NOMO-1 (cell line): ENCODE data around the gene MAPK6.
"Not testable (repeated sequence)": the region's sequence is repeated elsewhere in the genome, so short reads cannot be mapped to it uniquely, and the experiment has no call there.

Experiments
- DNase-seq, 2 experiments: peaks; one replicate each; lab custom pipeline; 2025; ENCODE audit not compliant: unreplicated experiment in 2 of 2; lab: John Stamatoyannopoulos, UW

MAPK6 gene

DNA sequence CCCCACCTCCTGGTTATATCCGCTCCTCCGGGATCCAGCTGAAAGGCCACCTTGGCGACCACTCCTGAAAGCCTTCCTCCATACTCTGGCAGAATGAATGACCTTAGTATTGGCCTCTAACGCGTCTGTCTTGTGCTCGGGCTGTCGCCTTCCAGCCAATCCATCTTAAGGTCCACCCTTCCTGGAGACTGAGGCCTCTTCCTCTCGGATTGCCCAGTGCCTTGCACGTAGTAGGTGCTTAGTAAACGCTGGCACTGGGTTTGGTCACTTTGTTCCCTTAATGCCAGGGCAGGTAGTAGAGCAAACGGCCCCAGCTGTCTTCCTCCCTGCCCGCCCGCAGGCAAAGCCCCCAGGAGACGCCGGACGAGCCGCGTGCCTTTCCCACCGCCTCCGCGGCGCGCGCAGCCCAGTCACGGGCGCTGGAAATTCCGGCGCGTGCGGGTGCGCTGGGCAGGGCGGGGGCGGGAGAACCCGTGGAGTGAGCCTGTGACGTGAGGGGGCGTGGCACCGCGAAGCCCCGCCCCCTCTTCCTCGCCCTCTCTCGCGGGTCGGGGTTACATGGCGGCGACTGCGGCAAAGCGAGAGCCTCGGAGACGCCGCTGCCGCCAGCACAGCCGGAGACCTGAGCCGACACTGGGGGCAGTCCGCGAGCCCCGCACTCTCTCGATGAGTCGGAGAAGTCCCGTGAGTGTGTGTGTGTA, at the start of gene MAPK6:
TSS of gene MAPK6 (plus strand) at position 527 of the 701 bp plus-strand sequence. CDS start 27,242 bp downstream, outside the sequence.
- peak; percentile 87 to 92 for DNase-seq

DNA sequence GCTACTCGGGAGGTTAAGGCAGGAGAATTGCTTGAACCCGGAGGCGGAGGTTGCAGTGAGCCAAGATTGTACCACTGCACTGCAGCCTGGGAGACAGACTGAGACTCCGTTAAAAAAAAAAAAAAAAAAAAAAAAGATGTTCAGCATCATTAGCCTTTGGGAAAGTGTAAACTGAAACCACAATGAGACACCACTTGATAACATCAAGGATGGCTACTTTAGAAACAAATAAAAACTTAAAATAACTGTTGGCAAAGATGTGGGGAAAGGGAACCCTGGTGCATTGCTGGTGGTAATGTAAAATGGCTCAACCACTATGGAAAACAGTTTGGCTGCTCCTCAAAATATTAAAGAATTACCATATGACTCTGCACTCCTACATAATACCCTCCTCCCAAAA, 49.3 kb upstream of the MAPK6 start:
- DNase-seq: peak in 1 of 2 experiments; percentile 4

DNA sequence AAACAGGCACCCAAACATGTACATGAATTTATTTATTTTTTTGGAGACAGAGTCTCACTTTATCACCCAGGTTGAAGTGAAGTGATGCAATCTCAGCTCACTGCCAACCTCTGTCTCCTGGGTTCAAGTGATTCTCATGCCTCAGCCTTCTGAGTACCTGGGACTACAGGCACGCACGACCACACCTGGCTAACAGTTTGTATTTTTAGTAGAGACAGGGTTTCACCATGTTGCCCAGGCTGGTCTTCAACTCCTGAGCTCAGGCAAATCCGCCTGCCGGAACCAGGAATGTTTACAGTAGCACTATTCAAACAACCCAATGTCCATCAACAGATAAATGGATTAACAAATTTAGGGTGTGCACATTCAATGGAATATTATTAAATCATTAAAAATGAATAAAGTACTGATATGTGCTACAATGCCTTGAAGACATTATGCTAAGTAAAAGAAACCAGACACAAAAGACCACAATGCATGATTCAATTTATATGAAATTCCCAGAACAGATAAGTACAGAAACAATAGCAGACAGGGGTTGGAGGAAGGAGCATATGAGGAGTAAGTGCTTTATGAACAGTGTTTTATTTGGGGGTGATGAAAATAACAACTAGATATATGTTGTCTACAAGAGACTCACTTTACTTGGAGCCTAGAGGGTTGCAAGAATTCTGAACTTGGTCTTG, 48.7 kb upstream of the MAPK6 start:
- no peak for DNase-seq

DNA sequence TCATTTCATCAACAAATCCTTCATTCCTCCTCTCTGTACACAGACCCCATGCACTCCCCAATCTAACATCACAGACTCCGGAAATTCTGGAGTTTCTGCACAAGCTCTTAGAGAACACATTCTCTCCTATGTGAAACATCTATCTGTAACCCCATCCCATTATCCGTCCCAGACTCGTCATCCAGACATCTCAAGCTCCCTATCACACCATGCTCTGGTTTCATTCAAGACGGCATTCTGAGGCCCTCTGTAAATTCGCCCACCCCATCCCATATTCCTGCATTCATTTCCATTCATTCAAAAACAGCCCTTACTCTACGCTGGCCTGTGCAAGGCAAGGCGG, 48.0 kb upstream of the MAPK6 start:
- DNase-seq: peak in 1 of 2 experiments; percentile 41

DNA sequence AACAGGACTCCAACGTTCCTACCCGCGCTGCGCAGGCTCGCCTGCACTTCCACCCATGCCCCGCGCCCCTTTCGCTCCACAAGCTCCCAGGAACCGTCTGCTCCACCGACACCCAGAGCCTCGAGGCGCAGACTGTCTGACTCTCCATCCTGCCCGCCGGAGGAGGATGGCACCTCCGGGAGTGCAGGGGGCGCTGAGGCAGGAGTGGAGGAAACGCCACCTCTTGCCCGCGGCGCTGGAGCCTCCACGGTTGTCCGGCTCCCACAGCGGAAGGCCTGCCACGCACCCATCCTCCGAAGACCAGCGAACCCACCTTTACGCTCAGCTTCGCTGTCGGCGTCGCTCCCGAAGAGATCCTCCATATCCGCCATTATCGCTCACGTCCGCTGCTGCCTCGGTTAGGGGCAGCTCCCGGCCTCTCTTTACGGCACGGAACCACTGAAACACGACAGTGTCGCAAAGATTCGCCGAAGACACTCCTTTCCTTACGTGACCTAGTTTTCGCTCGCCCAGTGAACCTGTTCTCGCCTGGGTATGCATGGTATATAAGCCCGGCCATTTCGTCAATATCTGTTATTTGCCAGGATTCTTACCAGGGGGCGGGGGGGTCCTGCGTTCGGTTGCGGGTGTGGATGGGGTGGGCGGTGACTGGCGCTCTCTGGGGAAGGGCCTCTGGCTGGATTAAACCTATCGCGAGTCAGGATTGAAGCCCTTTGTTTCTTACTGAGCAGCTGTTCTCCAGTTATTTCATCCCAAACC, 47.5 kb upstream of the MAPK6 start, which contains the start of gene LEO1:
TSS of gene LEO1 (minus strand) at position 404 of the 759 bp plus-strand sequence. CDS start at position 371, 33 bp downstream.
- peak; percentile 95 for DNase-seq

DNA sequence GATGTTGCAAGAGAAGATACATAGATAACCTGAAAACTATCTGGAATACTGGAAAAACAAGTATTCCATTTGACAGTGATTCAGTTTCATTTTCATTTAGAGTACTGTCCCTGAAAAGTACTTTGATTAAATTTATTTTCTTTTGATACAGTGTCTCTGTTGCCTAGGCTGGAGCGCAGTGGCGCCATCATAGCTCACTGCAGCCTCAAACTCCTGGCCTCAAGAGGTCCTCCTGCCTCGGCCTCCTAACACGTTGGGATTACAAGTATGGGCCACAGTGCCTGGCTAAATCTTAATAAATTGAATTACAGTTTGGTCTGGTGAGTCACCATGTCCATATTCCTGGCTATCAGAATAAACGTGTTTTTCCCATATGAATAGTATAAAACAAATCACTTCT, 45.8 kb upstream of the MAPK6 start:
- DNase-seq: no peak

DNA sequence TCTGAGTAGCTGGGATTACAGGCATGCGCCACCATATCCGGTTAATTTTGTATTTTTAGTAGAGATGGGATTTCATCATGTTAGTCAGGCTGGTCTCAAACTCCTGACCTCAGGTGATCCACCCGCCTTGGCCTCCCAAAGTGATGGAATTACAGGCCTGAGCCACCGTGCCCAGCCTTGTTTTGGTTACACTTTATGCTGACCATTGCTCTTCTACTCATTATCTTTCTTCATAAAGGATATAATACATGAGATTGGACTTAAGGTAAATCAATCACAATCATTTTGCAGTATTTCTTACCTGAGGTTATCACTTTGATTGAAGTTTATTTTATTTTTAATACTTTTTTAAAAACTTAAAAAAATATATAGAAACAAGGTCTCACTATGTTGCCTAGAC, 45.2 kb upstream of the MAPK6 start:
- DNase-seq: no peak

DNA sequence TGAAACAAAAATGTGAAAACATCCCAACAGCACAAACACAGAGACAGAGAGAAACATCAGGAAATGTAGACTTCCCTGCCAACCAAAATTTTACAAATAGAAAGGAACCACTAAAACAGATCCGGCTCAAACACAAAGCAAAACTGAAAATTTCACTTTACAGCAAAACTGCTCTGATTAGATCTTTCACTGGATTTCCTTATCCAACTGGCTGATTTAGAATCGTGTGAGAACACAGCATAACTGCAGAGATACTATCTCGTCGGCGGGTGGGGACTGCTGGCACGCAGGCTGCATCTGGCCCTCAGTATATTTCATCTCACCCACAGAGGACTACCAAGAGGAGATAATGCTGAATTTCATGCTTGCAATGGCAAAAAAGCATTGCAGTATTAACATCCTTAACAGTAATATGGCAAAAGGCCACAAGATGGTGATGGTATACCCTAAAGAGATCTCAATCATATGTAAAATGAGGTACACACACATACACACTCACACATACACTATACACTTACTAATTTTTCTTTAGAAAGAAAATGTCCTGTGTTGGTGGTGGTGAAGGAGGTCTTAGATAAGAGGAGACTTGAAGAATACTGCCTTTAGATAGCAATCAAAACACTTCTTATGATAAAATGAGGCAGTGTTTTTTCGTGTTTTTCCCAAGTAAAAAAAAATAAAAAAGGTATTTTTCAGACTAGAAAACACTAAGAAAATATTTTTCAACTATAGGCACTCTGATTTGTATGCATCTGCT, 36.8 kb upstream of the MAPK6 start:
- peak; percentile 82 to 92 for DNase-seq

DNA sequence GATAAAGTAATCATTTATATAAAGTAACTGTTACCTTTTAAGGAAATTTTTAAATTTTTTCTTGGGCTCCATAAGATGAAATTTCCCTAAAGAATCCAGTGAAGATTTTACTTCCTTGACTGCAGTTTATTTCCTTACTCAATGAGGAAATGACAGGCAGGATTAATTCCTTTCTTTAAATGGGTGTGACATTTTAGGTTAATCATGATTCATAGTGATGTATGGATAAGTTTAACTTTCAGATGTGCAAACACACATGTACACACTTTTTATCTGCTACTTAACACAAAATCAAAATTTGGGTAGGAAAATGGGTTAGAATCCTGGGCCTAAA, 36.3 kb upstream of the MAPK6 start:
- DNase-seq: no peak

DNA sequence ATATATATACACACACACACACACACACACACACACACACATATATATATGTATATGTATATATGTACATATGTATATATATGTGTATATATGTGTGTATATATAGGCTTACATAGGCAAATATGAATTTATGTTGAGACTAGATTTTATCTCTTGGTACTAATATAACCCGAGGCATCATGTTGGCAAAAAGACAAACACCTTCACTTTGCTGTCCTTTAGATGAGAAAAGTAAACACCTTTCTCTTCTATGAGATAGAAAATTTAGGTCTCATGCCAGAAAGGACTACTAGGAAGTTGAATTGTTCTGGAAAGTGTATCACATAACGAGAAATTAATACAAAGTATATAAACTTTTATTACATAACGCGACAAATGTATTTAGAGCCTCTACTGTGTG, 27.9 kb upstream of the MAPK6 start:
- no peak for DNase-seq

DNA sequence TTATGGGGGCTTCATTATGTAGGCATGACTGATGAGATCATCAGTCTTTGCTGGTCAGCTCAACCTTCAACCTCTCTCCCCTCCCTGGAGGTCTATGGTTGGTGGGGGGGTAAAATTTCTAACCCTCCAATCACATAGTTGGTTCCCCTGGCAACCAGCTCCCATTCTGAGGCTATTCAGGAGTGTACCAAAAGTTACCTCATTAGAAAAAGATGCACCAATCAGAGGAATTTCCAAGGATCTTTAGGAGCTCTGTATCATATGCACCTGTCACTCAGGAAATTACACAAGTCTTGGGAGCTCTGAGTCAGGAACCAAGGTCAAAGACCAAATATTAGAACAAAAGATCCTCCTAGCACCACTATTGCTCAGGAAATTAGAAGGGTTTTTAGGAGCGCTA, 26.1 kb upstream of the MAPK6 start:
- no peak for DNase-seq

DNA sequence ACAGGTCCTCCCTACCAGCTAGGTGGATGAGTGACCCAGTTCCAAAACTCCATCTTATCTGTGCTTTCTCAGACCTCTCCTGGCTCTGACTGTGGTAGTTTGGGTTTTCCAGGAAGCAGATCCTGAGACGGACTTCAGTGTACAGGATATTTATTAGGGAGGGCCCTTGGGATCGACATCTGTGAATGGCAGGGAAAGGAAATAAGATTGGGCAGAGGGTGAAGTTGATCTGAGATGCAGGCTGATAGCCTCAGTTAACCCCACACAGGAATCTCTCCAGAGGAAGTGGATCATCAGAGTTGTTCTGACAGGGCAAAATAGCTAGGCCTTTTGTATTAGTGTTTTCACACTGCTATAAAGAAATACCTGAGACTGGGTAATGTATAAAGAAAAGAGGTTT, 16.7 kb upstream of the MAPK6 start:
- no peak for DNase-seq

DNA sequence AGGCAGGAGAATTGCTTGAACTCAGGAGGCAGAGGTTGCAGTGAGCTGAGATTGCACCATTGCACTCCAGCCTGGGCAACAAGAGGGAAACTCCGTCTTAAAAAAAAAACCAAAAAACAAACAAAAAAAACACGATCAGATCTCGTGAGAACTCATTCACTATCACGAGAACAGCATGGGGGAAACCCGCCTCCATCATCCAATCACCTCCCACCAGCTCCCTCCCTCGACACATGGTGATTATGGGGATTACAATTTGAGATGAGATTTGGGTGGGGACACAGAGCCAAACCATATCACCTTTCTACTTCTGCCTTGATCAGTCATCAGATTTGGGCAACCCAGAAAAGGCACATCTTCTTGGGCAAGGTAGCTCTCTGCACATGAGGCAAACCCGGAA, 15.9 kb upstream of the MAPK6 start:
- not testable (repeated sequence) for DNase-seq

DNA sequence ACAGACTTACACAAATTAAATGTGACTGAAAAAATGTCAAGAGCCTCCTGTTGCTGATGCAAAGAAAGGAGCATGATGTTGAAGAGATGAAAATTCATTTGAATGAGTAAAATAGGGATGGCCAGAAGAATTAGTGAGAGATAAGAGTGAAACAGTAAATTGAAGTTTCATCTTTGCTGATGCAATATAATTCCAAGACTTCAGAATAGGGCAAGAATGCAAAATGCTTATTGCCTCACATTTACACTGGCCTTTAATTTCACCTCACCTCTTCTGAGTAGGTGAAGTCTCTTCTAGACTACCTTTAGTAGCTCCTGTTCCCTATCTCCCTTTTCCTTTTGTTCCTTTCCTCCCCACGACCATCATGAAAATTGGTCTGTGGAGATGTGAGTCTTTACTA, 15.3 kb upstream of the MAPK6 start:
- no peak for DNase-seq

DNA sequence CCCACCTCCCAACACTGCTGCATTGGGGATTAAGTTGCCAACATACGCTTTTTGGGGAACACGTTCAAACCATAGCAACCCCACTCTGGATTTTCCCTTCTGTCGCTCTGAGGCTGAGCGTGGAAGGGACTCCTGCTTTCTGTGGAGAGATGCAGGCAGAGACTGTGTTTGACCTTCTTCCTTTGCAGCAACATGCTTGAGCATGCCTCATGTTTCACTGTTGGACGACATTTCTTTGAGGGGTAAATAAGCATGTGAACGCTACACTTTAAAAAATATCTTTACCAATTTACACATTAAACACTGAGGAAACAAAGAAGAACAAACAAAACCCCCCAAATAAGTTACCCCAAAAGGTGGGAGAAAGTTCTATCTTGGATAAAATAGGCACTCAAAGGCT, 14.2 kb upstream of the MAPK6 start:
- no peak for DNase-seq

DNA sequence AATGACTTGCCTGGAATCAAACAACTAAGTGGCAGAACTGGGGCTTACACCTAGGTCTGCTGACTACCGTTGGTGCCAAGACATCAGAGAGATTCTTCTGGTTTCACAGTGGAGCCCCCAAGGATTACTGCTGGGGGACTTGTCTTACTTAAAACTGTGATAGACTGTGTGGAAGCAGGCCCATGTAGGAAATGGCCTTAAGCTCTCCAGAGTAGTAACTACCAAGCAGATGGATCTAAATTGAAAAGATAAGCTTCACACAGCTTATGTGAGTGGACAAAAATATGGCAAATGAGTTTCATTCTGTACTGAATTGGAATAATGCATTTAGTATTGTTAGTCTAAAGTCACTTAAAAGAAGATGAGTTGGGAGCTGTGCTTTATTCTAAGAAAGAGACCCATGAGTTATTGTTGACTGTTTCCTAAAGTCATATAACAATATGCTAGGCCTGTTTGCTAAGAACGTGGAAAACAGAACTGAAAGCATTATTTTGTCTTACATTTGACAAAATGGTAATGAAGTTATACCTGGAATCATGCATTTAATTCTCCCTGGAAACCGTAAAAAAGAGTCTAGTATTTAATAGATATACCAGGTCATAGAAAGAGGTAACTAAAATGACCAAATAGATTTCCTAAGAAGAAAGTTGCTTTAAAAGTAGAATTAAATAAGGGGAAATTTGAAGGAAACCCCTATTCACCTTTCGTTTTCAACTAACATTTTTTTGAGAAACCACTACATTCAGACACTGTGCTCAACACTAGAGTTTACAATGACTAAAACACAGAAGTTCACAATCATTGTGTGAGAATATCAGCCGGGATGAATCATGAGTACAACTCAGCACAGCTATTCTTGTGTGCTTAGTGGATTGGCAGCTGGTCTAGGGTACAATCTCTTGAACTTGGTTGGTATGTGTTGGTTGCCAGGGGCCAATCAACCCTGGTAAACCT, 13.0 kb upstream of the MAPK6 start:
- DNase-seq: no peak

DNA sequence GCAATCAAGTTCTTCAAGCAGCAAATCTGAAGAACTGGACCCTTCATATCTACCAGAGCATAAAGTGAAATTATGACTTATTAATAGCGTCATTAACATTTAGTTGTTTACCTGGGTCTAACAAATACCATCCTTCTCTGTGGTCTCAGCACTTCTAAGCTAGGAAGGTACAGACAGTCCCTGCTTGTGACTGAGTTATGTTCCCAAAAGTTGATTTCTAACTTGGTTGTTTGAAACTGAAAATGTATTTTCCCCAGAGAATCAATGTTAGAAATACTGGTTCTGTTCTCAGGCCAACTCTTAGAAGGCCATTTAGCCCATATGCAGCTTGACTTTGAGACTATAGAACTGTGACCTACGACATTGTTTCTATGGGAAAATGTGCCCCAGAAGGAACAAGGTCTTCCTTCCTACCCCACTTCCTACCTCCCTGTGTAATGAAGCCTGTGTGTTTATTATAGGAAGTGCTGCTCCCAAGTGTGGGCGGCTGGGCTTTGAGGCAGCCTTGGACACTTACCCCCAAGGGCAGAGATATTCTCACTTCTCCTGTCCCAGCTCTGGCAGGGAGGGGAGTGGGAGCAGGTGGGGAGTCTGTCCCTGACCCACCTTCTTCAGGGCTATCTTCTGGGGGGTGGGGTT, 12.2 kb upstream of the MAPK6 start:
- no peak for DNase-seq

DNA sequence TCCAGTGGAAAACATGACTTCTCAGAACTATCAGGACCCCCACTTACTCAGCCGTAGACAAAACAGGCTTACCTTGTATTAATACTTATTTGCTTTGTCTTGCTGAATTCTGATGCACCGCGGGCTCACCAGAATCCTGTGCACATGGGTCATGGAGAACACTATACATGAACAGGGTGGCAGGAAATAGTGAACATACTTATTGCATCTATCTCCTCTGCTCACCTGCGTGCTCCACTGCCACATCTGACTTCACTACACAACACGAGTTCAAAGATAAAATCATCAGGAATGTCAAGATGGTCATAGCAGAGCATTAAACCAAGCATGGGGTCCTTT, 10.7 kb upstream of the MAPK6 start:
- no peak for DNase-seq

DNA sequence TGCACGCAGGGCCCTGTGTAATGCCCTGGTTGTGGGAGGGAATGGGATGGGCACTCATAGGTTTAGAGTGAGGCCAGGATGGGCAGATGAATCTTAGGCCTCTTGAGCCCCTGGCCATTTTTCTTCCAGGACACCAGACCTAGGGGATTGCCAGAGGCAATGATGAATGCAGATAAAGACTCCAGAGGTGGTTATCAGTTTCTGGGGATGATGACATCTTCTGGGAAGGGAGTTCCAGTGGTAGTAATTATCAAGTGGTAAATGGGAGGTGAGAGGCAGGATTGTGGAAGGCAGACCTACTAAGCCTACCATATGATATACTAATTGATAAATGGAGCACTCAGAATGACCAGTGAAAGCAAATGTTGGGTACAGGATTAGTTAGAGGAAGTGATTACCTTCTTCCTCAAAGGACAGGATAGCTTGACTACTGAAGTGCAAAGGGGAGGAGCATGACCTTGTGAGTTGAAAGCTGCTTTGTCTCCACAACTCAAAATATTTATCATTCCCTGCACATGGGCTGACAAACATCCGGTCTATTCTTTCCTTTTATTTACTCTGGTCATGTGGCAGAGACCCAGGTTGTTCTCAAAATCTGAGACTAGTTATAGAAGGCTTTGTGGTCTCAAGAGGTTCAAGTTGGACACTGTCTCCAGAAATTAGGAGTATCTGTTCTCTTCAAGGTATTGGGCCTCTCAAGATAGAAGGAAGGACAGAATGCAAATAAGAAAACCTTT, 10.2 kb upstream of the MAPK6 start:
- peak in 1 of 2 experiments; percentile 11 for DNase-seq
